OCI-LY3 (cell line): ENCODE results near the gene CCDC54.

Source experiments
- H2AFZ ChIP-seq: fragments of 200-600, 300-600 bp; shearing (Covaris generic); 2 replicates; pipeline ENCODE4 v1.6.0; 2014; ENCODE audit warnings: antibody characterized with exemption, low read depth, low read length
- H3K27ac ChIP-seq: fragments of 200-600, 300-600 bp; sonication (generic); 2 replicates; pipeline ENCODE4 v1.5.1; 2014; ENCODE audit warnings: mild to moderate bottlenecking, low read length, moderate library complexity, mixed read lengths
- H3K27me3 ChIP-seq: fragments of 200-600, 300-600 bp; sonication (generic); 2 replicates; pipeline ENCODE4 v1.6.1; 2014; ENCODE audit warnings: low read depth, low read length, mixed read lengths
- H3K36me3 ChIP-seq: fragments of 200-600, 300-600 bp; sonication (generic); replicated peaks from 2 replicates; pipeline ENCODE3; 2014; ENCODE audit warnings: low read depth, low read length, mixed read lengths
- H3K4me1 ChIP-seq: fragments of 300-600, 200-600 bp; sonication (generic); 2 replicates; pipeline ENCODE4 v1.6.1; 2014; ENCODE audit warnings: low read length, mixed read lengths
- H3K4me2 ChIP-seq: fragments of 200-600, 300-600 bp; sonication (generic); 2 replicates; pipeline ENCODE4 v1.6.1; 2014; ENCODE audit warnings: low read length, mixed read lengths
- H3K4me3 ChIP-seq: fragments of 300-600, 200-600 bp; sonication (generic); 2 replicates; pipeline ENCODE4 v1.5.1; 2014; ENCODE audit warnings: antibody characterized with exemption, mild to moderate bottlenecking, low read length, moderate library complexity
- H3K79me2 ChIP-seq: fragments of 300-600, 200-600 bp; shearing (Covaris generic); 2 replicates; pipeline ENCODE4 v1.6.1; 2014; ENCODE audit warnings: mild to moderate bottlenecking, low read length, mixed read lengths
- H3K9ac ChIP-seq: fragments of 300-600, 200-600 bp; shearing (Covaris generic); 2 replicates; pipeline ENCODE4 v1.6.0; 2014; ENCODE audit warnings: mild to moderate bottlenecking, low read length, moderate library complexity
- H3K9me3 ChIP-seq: fragments of 200-600, 300-600 bp; shearing (Covaris generic); 2 replicates; pipeline ENCODE4 v1.6.1; 2014; ENCODE audit warnings: low read length, mixed read lengths; ENCODE audit not compliant: insufficient read depth
- H4K20me1 ChIP-seq: fragments of 200-600, 300-600 bp; sonication (generic); 2 replicates; pipeline ENCODE4 v1.6.1; 2016; ENCODE audit warnings: low read length, mixed read lengths; ENCODE audit not compliant: insufficient read depth
- CTCF ChIP-seq: fragments of 200-600, 300-600 bp; sonication (generic); IDR thresholded peaks from 2 replicates; pipeline ENCODE4 v1.5.1; 2014; ENCODE audit warnings: antibody characterized with exemption, low read length, low read depth
- EZH2phosphoT487 ChIP-seq: fragments of 200-600 bp; shearing (Covaris generic); IDR thresholded peaks from 2 replicates; pipeline ENCODE4 v1.6.1; 2018; ENCODE audit warnings: antibody characterized with exemption, mixed run types, low read depth

CCDC54 gene

GRCh38 chr3:107407355-107407754, 30.1 kb downstream of the CCDC54 start:
- no peak overlapping the region for H3K4me3 ChIP-seq
- TF ChIP-seq EZH2phosphoT487 (no peak), CTCF (no peak)
- H3K4me1 ChIP-seq: no peaks in the 10 kb centered on the region
- no peaks in the 10 kb centered on the region for H3K79me2 ChIP-seq
- H3K36me3 ChIP-seq: no peaks in the 10 kb centered on the region
- H3K9ac ChIP-seq: no peak overlapping the region
- H3K4me2 ChIP-seq: no peak overlapping the region
- H3K9me3 ChIP-seq: peaks cover 13% of the 10 kb centered on the region
- H4K20me1 ChIP-seq: no peaks in the 10 kb centered on the region
- H2AFZ ChIP-seq: no peak overlapping the region
- H3K27me3 ChIP-seq: no peaks in the 10 kb centered on the region
- H3K27ac ChIP-seq: no peak overlapping the region

GRCh38 chr3:107408513-107408912, 31.3 kb downstream of the CCDC54 start:
- TF ChIP-seq EZH2phosphoT487 (no peak), CTCF (no peak)
- no peak overlapping the region for H3K9ac ChIP-seq
- no peaks in the 10 kb centered on the region for H3K36me3 ChIP-seq
- H4K20me1 ChIP-seq: no peaks in the 10 kb centered on the region
- H3K4me1 ChIP-seq: no peaks in the 10 kb centered on the region
- no peak overlapping the region for H3K4me2 ChIP-seq
- no peaks in the 10 kb centered on the region for H3K27me3 ChIP-seq
- peaks cover 13% of the 10 kb centered on the region for H3K9me3 ChIP-seq
- no peaks in the 10 kb centered on the region for H3K79me2 ChIP-seq
- no peak overlapping the region for H3K4me3 ChIP-seq
- no peak overlapping the region for H2AFZ ChIP-seq
- H3K27ac ChIP-seq: no peak overlapping the region

GRCh38 chr3:107409365-107409764, 32.1 kb downstream of the CCDC54 start:
- no peak overlapping the region for H2AFZ ChIP-seq
- TF ChIP-seq EZH2phosphoT487 (no peak), CTCF (no peak)
- H3K9me3 ChIP-seq: peaks cover 13% of the 10 kb centered on the region
- H3K27me3 ChIP-seq: no peaks in the 10 kb centered on the region
- H3K4me3 ChIP-seq: no peak overlapping the region
- no peaks in the 10 kb centered on the region for H4K20me1 ChIP-seq
- no peak overlapping the region for H3K4me2 ChIP-seq
- H3K27ac ChIP-seq: no peak overlapping the region
- no peaks in the 10 kb centered on the region for H3K79me2 ChIP-seq
- no peaks in the 10 kb centered on the region for H3K36me3 ChIP-seq
- H3K4me1 ChIP-seq: no peaks in the 10 kb centered on the region
- H3K9ac ChIP-seq: no peak overlapping the region

GRCh38 chr3:107410606-107411005, 33.4 kb downstream of the CCDC54 start:
- H3K27me3 ChIP-seq: no peaks in the 10 kb centered on the region
- no peak overlapping the region for H3K27ac ChIP-seq
- no peaks in the 10 kb centered on the region for H3K36me3 ChIP-seq
- H3K9me3 ChIP-seq: peaks cover 13% of the 10 kb centered on the region
- TF ChIP-seq EZH2phosphoT487: no peak
- TF ChIP-seq CTCF: no peak
- H3K79me2 ChIP-seq: no peaks in the 10 kb centered on the region
- H2AFZ ChIP-seq: no peak overlapping the region
- H3K9ac ChIP-seq: no peak overlapping the region
- no peaks in the 10 kb centered on the region for H4K20me1 ChIP-seq
- no peak overlapping the region for H3K4me3 ChIP-seq
- H3K4me2 ChIP-seq: no peak overlapping the region
- no peaks in the 10 kb centered on the region for H3K4me1 ChIP-seq
